CD8-positive, alpha-beta memory T cell (primary cell): ENCODE data around the gene SGK2. TPM values are rescaled to one million over a fixed set of nuclear protein-coding genes. Genes with fewer than 3 reads are reported as not detected.

ENCODE experiments used
- CTCF ChIA-PET: fragments of 350-600 bp; sonication (Branson Sonifier 250); formaldehyde crosslinking; loops from one replicate; lab custom pipeline; 2021; ENCODE audit warnings: antibody characterized with exemption; lab: Charles Lee
- POLR2A ChIA-PET: fragments of 350-600 bp; sonication (Branson Sonifier 250); formaldehyde crosslinking; loops from one replicate; lab custom pipeline; 2021; ENCODE audit warnings: antibody characterized with exemption; lab: Charles Lee
- DNase-seq, 5 donors: peaks; one replicate each; pipeline versions ENCODE4 v3.0.0 to v3.0.0-alpha.2; 2020 to 2022; ENCODE audit warnings: mixed read lengths in 1 of 5
- H3K27ac ChIP-seq: one replicate; pipeline ENCODE4 v1.7.0; 2013; ENCODE audit warnings: low read depth, mild to moderate bottlenecking, low read length, moderate library complexity
- H3K27me3 ChIP-seq: 2 replicates; pipeline ENCODE4 v1.7.0; 2013; ENCODE audit warnings: low read length, mild to moderate bottlenecking; ENCODE audit not compliant: insufficient read depth, poor library complexity, severe bottlenecking
- H3K36me3 ChIP-seq: 2 replicates; pipeline ENCODE4 v1.7.0; 2013; ENCODE audit warnings: mild to moderate bottlenecking, low read length, moderate library complexity; ENCODE audit not compliant: insufficient read depth
- H3K4me1 ChIP-seq: 2 replicates; pipeline ENCODE4 v1.7.0; 2013; ENCODE audit warnings: mild to moderate bottlenecking, low read length, moderate library complexity; ENCODE audit not compliant: insufficient read depth
- H3K4me3 ChIP-seq: 2 replicates; pipeline ENCODE4 v1.7.0; 2013; ENCODE audit warnings: mild to moderate bottlenecking, low read length
- H3K9me3 ChIP-seq: 2 replicates; pipeline ENCODE4 v1.7.0; 2013; ENCODE audit warnings: mild to moderate bottlenecking, low read length
- H3K27ac Mint-ChIP-seq, 8 donors: one replicate each; pipeline ENCODE4 v1.8.0; 2020 to 2021; ENCODE audit warnings: mixed read lengths in 8 of 8, mild to moderate bottlenecking in 6 of 8, inconsistent platforms in 3 of 8, moderate library complexity in 3 of 8
- H3K27me3 Mint-ChIP-seq, 2 donors: one replicate each; pipeline ENCODE4 v1.8.0; 2020 to 2021; ENCODE audit warnings: mixed read lengths in 2 of 2, mild to moderate bottlenecking in 1 of 2, moderate library complexity in 1 of 2
- H3K36me3 Mint-ChIP-seq, 3 donors: one replicate each; pipeline ENCODE4 v1.8.0; 2020 to 2021; ENCODE audit warnings: mixed read lengths in 3 of 3, inconsistent platforms in 1 of 3, mild to moderate bottlenecking in 1 of 3
- H3K4me1 Mint-ChIP-seq, 3 donors: one replicate each; pipeline ENCODE4 v1.8.0; 2020 to 2021; ENCODE audit warnings: mixed read lengths in 3 of 3, inconsistent platforms in 1 of 3, mild to moderate bottlenecking in 1 of 3
- H3K4me3 Mint-ChIP-seq, 7 donors: one replicate each; pipeline ENCODE4 v1.8.0; 2020 to 2021; ENCODE audit warnings: mixed read lengths in 7 of 7, mild to moderate bottlenecking in 6 of 7, moderate library complexity in 4 of 7, inconsistent platforms in 2 of 7
- H3K9me3 Mint-ChIP-seq, 5 donors: one replicate each; pipeline ENCODE4 v1.8.0; 2020 to 2022; ENCODE audit warnings: mixed read lengths in 5 of 5, mild to moderate bottlenecking in 3 of 5, moderate library complexity in 2 of 5, inconsistent platforms in 1 of 5
- polyA plus RNA-seq: library from polyadenylated mRNA; unstranded; fragments of 300-500 nt; fragmentation: Illumina TruSeq; gene quantifications from one replicate; pipeline ENCODE4 v1.2.3, GENCODE V29; 2021
- total RNA-seq, 2 experiments: library from RNA; stranded (reverse); gene quantifications; one replicate each; pipeline ENCODE4 v1.2.3, GENCODE V29; 2021

The SGK2 gene
- total and polyA plus RNA-seq, 3 experiments from 2014 or later, result 0.11 to 0.24 TPM; not detected in 1

GRCh38 chr20:43520074-43520630 lies 38.7 kb upstream of the SGK2 start:
- Histone ChIP-seq H3K27ac (no peak overlapping the region), H3K27me3 (no peaks in the 10 kb centered on the region), H3K4me3 (no peak overlapping the region), H3K9me3 (no peaks in the 10 kb centered on the region), H3K4me1 (peaks cover 12% of the 10 kb centered on the region), H3K36me3 (no peaks in the 10 kb centered on the region)
- peaks cover 12 to 17% (median 14%) of the 10 kb centered on the region in 3 donors for H3K4me1 Mint-ChIP-seq
- POLR2A ChIA-PET, result no interaction called here
- CTCF ChIA-PET, result no interaction called here
- no peak for DNase-seq
- H3K27ac Mint-ChIP-seq, result no peak overlapping the region
- H3K9me3 Mint-ChIP-seq, result no peaks in the 10 kb centered on the region
- peaks cover 0 to 1% of the 10 kb centered on the region in 2 donors for H3K27me3 Mint-ChIP-seq
- no peak overlapping the region for H3K4me3 Mint-ChIP-seq
- H3K36me3 Mint-ChIP-seq, result peaks cover 3 to 7% (median 6%) of the 10 kb centered on the region in 3 donors

- Mint-ChIP-seq H3K4me3 (no peak overlapping the region), H3K27me3 (peaks cover 2 to 3% of the 10 kb centered on the region in 2 donors), H3K4me1 (peaks cover 0 to 4% (median 1%) of the 10 kb centered on the region in 3 donors), H3K27ac (no peak overlapping the region), H3K36me3 (peaks cover 2 to 6% (median 4%) of the 10 kb centered on the region in 3 donors), H3K9me3 (peaks cover 0 to 1% (median 0%) of the 10 kb centered on the region in 5 donors)
- no peak for DNase-seq
- H3K27me3 ChIP-seq, result no peaks in the 10 kb centered on the region
- H3K36me3 ChIP-seq, result no peaks in the 10 kb centered on the region
- H3K27ac ChIP-seq, result no peak overlapping the region
- no peak overlapping the region for H3K4me3 ChIP-seq
- no peaks in the 10 kb centered on the region for H3K9me3 ChIP-seq
- POLR2A ChIA-PET, result no interaction called here
- H3K4me1 ChIP-seq, result no peaks in the 10 kb centered on the region
- CTCF ChIA-PET, result no interaction called here
These were observed 33.8 kb upstream of the SGK2 start for GRCh38 chr20:43525021-43525420.

- Histone ChIP-seq H3K4me1 (no peaks in the 10 kb centered on the region), H3K27ac (no peak overlapping the region), H3K4me3 (no peak overlapping the region), H3K27me3 (no peaks in the 10 kb centered on the region), H3K9me3 (no peaks in the 10 kb centered on the region), H3K36me3 (no peaks in the 10 kb centered on the region)
- H3K9me3 Mint-ChIP-seq, result peaks cover 0 to 1% (median 0%) of the 10 kb centered on the region in 5 donors
- peaks cover 0 to 5% (median 3%) of the 10 kb centered on the region in 3 donors for H3K36me3 Mint-ChIP-seq
- no peak overlapping the region for H3K4me3 Mint-ChIP-seq
- H3K27me3 Mint-ChIP-seq, result peaks cover 3 to 4% of the 10 kb centered on the region in 2 donors
- ChIA-PET CTCF (no interaction called here), POLR2A (no interaction called here)
- peaks cover 0 to 1% (median 0%) of the 10 kb centered on the region in 3 donors for H3K4me1 Mint-ChIP-seq
- no peak overlapping the region for H3K27ac Mint-ChIP-seq
- DNase-seq, result no peak
These were observed 30.5 kb upstream of the SGK2 start for GRCh38 chr20:43528258-43528875.

- Mint-ChIP-seq H3K27ac (no peak overlapping the region), H3K36me3 (peaks cover 0 to 5% (median 3%) of the 10 kb centered on the region in 3 donors), H3K4me1 (peaks cover 0 to 1% (median 0%) of the 10 kb centered on the region in 3 donors), H3K27me3 (peaks cover 3 to 4% of the 10 kb centered on the region in 2 donors), H3K9me3 (peaks cover 0 to 1% (median 0%) of the 10 kb centered on the region in 5 donors), H3K4me3 (no peak overlapping the region)
- Histone ChIP-seq H3K4me3 (no peak overlapping the region), H3K27me3 (no peaks in the 10 kb centered on the region), H3K9me3 (no peaks in the 10 kb centered on the region), H3K4me1 (no peaks in the 10 kb centered on the region), H3K36me3 (no peaks in the 10 kb centered on the region), H3K27ac (no peak overlapping the region)
- DNase-seq, result no peak
- CTCF ChIA-PET, result interaction anchor here (1.1 kb wide), 1 partner anchor 9 kb away, joined by 3 read pairs; no protein-coding TSS in a partner anchor
- POLR2A ChIA-PET, result no interaction called here
These were observed 29.8 kb upstream of the SGK2 start for GRCh38 chr20:43529051-43529450.

- H3K4me1 ChIP-seq, result no peaks in the 10 kb centered on the region
- H3K9me3 Mint-ChIP-seq, result peaks cover 0 to 1% (median 0%) of the 10 kb centered on the region in 5 donors
- H3K4me1 Mint-ChIP-seq, result peaks cover 0 to 1% (median 0%) of the 10 kb centered on the region in 3 donors
- no peak overlapping the region for H3K27ac Mint-ChIP-seq
- H3K36me3 Mint-ChIP-seq, result peaks cover 0 to 5% (median 3%) of the 10 kb centered on the region in 3 donors
- no peaks in the 10 kb centered on the region for H3K27me3 ChIP-seq
- ChIA-PET POLR2A (no interaction called here), CTCF (interaction anchor here (1.1 kb wide), 1 partner anchor 9 kb away, joined by 3 read pairs; no protein-coding TSS in a partner anchor)
- H3K9me3 ChIP-seq, result no peaks in the 10 kb centered on the region
- no peak for DNase-seq
- H3K4me3 Mint-ChIP-seq, result no peak overlapping the region
- H3K27ac ChIP-seq, result no peak overlapping the region
- H3K36me3 ChIP-seq, result no peaks in the 10 kb centered on the region
- peaks cover 3 to 4% of the 10 kb centered on the region in 2 donors for H3K27me3 Mint-ChIP-seq
- H3K4me3 ChIP-seq, result no peak overlapping the region
These were observed 29.2 kb upstream of the SGK2 start for GRCh38 chr20:43529457-43530153.

- no peak for DNase-seq
- Histone ChIP-seq H3K4me3 (no peak overlapping the region), H3K27me3 (no peaks in the 10 kb centered on the region), H3K36me3 (no peaks in the 10 kb centered on the region), H3K9me3 (no peaks in the 10 kb centered on the region), H3K27ac (no peak overlapping the region), H3K4me1 (no peaks in the 10 kb centered on the region)
- H3K27me3 Mint-ChIP-seq, result peaks cover 3 to 5% of the 10 kb centered on the region in 2 donors
- H3K9me3 Mint-ChIP-seq, result peaks cover 0 to 1% (median 0%) of the 10 kb centered on the region in 5 donors
- peaks cover 0 to 13% (median 1%) of the 10 kb centered on the region in 3 donors for H3K36me3 Mint-ChIP-seq
- peaks cover 0 to 1% (median 0%) of the 10 kb centered on the region in 3 donors for H3K4me1 Mint-ChIP-seq
- no peak overlapping the region for H3K4me3 Mint-ChIP-seq
- H3K27ac Mint-ChIP-seq, result no peak overlapping the region
- CTCF ChIA-PET, result interaction anchor here (1.1 kb wide), 1 partner anchor 8 kb away, joined by 3 read pairs; no protein-coding TSS in a partner anchor
- POLR2A ChIA-PET, result interaction anchor here (0.5 kb wide), 1 partner anchor 1843 kb away, joined by 3 read pairs; no protein-coding TSS in a partner anchor
These were observed 28.3 kb upstream of the SGK2 start for GRCh38 chr20:43530321-43531090.

- H3K4me1 ChIP-seq, result no peaks in the 10 kb centered on the region
- DNase-seq, result no peak
- Mint-ChIP-seq H3K4me1 (peaks cover 0 to 1% (median 0%) of the 10 kb centered on the region in 3 donors), H3K27me3 (peaks cover 3 to 5% of the 10 kb centered on the region in 2 donors), H3K36me3 (peaks cover 0 to 16% (median 1%) of the 10 kb centered on the region in 3 donors), H3K9me3 (peaks cover 0 to 1% (median 0%) of the 10 kb centered on the region in 5 donors), H3K4me3 (no peak overlapping the region), H3K27ac (no peak overlapping the region)
- H3K36me3 ChIP-seq, result no peaks in the 10 kb centered on the region
- ChIA-PET POLR2A (interaction anchor here (0.5 kb wide), 1 partner anchor 1842 kb away, joined by 3 read pairs; no protein-coding TSS in a partner anchor), CTCF (no interaction called here)
- no peaks in the 10 kb centered on the region for H3K9me3 ChIP-seq
- no peak overlapping the region for H3K4me3 ChIP-seq
- no peak overlapping the region for H3K27ac ChIP-seq
- no peaks in the 10 kb centered on the region for H3K27me3 ChIP-seq
These were observed 27.8 kb upstream of the SGK2 start for GRCh38 chr20:43531091-43531443.
